GM21717 (cell line): ENCODE data around the gene ANKRD30A.
"Not testable (repeated sequence)": the region's sequence is repeated elsewhere in the genome, so short reads cannot be mapped to it uniquely, and the experiment has no call there.

Experiments
- ATAC-seq: cut with Tn5 transposase; IDR thresholded peaks from one replicate; pipeline ENCODE4 v1.9.1; 2021; ENCODE audit warnings: mild to moderate bottlenecking, moderate library complexity; ENCODE audit not compliant: unreplicated experiment

Gene ANKRD30A

DNA sequence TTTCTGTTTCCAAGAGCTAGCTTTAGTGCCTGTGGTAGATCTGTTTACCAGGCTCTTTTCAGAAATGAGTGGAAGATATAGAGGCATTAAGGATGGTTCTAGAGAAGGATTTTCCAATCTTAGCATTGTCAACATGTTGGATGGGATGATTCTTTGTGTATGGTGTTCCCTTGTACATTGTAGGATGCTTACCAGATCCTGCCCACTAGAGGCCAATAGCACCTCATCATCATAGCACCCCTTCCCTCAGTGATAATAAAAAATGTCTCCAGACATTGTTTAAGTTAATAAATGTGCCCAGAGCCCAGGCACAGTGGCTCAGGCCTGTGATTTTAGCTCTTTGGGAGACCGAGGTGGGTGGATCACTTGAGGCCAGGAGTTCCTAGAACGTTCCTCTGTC lies 121.2 kb downstream of the ANKRD30A start:
- no peak for ATAC-seq

DNA sequence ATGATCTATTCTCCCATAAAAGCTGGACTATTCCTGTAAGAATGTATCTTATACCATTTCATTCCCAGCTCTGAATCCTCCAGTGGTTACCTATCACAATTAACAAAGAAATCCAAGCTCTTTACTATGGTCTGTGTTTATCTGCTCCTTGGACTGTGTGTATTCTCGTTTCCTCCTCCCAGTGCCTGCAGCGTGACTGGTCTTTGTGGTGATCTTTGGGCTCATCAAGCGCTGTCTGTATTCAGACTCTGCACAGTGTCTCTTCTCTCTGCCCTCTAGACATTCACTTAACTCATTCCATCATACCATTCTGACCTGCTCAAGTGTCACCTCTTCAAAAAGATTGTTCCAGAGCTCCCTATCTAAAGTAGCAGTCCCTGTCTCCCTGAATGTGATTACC lies 130.4 kb downstream of the ANKRD30A start:
- not testable (repeated sequence) for ATAC-seq

DNA sequence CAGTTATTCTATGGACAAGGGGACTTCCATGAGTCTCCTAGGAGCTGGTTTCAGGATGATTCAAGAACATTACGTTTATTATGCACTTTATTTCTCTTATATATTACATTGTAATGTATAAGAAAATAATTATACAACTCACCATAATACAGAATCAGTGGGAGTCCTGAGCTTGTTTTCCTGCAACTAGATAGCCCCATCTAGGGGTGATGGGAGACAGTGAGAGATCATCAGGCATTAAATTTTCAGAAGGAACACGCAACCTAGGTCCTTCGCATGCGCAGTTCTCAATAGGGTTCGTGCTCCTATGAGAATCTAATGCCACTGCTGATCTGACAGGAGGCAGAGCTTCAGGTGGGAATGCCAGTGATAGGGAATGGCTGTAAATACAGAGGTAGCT lies 137.9 kb downstream of the ANKRD30A start:
- ATAC-seq = no peak

DNA sequence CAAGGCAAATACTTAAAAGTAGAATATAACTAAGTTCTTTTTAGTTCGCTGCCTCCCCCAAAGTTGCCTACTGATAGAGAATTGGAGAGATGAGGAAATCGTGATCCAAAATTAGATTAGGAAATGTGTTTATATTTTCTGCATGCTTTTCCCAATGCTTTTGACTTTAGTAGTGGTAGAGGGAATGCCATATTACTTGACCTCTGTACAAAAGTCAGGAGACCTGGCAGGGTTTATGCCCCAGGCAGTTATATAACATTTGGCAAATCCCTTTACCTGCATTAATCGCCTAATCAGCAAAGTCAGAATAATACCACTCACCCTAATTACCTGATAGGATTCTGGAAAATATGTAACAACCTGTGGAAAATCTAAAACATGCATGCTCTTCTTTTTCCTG lies 142.9 kb downstream of the ANKRD30A start:
- no peak for ATAC-seq

DNA sequence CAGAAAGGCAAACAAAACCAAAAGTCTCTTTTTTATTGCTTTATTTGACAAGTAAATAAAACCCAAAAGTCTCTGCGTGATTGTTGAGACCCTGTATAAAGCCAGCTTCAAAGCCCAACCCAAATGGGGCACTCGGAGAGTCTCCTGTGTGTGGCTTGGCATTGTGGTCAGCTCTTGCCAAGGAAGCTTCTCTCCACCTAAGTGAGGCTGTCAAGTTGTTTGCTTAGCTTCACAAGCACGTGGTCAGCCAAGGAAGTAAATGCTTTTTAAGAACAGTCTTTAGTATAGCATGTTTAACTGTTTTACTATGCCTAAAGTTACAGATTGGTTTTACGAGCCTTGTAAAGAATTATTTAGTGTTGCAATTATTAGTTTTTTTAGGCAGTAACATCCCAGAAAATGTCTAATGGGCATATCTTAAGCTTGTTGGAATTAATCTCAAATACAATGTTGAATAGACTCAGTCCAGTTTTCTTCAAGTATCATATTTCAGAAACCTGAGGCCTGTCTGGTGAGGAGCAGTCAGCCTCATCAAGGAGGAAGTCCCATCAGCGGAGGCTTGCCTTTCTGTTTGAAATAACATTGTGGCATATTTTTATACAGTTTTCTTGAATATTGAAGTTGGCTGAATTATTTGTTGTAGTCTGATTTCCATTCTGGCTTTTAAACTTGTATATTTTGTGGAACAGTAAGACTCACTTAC lies 144.3 kb downstream of the ANKRD30A start:
- ATAC-seq = no peak

GRCh38 chr10:37275216-37275777 lies 149.9 kb downstream of the ANKRD30A start:
- no peak for ATAC-seq

DNA sequence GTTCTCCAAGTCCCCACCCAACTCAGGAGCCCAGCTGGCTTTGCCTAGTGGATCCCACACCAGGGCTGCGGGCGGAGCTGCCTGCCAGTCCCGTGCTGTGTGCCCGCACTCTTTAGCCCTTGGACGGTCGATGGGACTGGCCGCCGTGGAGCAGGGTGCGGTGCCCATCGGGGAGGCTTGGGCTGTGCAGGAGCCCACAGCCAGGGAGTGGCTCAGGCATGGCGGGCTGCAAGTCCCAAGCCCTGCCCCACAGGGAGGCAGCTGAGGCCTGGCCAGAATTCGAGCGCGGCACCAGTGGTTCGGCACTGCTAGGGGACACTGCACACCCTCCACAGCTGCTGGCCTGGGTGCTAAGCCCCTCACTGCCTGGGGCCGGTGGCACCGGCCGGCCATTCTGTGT lies 159.7 kb downstream of the ANKRD30A start:
- ATAC-seq = no peak

DNA sequence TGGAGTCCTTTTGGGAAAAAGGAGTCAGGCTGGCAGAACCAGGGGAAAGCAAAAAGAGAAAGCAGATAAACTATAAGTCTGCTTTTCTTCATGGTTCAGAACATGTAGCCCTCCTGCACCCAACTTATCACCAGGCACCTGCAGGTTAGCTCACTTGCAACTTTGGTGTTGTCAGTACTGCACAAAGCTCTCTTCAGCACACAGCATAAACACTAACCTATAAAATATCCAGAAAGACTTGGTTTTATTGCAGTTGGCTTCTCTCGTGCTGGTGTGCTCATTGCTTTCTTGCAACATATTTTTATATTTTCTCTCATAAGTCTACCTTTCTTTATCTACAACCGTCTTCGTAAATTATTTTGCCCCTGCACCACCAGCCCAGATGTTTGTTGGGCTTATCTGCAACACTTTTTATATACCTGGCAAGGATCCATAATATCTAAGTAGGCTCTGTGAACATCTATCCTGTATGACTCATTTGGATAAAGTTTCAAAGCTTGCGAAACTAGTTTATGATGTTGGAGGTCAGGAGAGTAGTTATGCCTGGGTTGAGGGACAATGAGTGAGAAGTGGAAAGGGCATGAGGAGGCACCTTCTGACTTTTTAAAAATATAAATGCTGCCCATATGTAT lies 164.6 kb downstream of the ANKRD30A start:
- ATAC-seq = no peak

DNA sequence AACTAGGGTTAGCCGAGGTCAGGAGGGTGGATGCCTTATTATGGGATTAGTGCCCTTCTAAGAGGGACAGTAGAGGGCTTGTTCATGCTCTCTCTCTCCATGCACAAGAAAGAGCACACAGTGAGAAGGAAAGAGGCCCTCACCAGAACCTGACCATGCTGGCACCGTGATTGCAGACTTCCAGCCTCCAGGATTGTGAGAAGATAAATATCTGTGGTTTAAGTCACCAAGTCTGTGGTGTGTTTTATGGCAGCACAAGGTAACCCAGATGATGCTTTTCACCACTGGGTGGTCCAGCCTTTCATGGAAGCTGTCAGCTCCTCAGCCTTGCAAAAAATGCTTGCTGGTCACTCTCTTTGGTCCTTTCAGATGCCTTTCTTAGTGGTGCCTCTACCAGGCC lies 175.9 kb downstream of the ANKRD30A start:
- ATAC-seq = no peak

- ATAC-seq = no peak
These were observed 178.6 kb downstream of the ANKRD30A start for GRCh38 chr10:37304036-37304435.

DNA sequence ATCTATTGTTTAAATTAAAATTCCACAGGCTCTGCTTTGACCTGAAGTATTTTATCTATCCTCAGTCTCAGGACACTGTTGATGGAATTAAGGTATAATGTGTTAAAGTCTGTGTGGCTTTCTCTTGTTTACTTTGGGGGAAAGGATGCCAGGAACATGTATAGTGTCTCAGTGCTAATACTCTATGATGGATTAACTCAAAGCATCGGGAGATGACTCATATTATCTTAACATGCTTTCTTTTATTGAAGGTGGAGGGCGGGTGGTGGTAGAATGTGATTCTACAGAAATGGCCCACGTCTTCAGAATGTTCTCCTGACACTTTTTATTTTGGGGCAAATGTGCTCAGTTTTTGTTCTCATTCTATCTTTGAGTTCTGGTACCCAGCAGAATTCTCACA lies 189.0 kb downstream of the ANKRD30A start:
- no peak for ATAC-seq

DNA sequence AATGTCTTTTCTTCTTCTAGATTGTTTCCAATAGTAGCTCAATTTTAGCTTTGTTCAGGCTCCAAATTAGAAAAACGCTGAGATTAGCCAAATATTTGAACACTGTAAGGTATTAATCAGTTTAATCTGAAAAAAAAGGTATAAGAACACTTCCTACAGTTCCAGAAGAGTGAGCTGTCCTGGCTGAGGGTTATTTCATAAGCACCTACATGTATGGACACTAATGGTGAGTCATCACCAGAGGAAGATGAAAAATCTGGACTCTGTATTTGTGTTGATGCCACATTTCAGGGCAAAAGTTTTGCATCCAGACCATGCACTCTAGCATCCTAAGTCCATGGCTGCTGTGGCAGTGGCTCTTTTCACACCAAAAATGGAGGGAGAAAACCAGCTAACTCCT lies 189.5 kb downstream of the ANKRD30A start:
- ATAC-seq = no peak

DNA sequence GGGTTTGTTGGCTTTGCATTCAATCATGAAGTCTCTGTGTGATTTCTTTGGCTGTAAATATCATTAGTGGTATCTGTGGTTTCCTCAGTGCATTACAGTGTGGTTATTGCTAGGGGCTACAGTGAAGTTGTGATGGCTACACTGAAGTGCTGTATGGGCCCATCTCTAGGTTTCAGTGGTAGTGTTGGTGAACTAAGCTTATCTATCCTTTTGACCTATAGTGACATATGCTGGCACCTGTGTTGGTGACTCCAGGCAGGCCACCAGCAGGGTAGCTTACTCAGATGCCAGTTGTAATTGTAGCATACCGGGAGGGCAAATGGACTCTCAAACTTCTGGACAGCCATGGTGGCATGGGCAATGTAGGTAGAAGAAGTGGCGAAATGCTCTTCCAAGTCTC lies 219.0 kb downstream of the ANKRD30A start:
- no peak for ATAC-seq

- no peak for ATAC-seq
These were observed 254.6 kb downstream of the ANKRD30A start for GRCh38 chr10:37379991-37380390.

GRCh38 chr10:37381271-37381670 lies 255.9 kb downstream of the ANKRD30A start:
- no peak for ATAC-seq

DNA sequence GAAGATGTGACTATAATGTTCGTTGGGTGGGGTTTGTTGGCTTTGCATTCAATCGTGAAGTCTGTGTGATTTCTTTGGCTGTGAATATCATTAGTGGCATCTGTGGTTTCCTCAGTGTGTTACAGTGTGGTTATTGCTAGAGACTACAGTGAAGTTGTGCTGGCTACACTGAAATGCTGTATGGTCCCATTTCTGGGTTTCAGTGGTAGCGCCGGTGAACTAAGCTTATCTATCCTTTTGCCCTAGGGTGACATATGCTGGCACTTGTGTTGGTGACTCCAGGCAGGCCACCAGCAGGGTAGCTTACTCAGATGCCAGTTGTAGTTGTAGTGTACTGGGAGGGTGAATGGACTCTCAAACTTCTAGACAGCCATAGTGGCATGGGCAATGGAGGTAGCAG lies 259.5 kb downstream of the ANKRD30A start:
- ATAC-seq = no peak

DNA sequence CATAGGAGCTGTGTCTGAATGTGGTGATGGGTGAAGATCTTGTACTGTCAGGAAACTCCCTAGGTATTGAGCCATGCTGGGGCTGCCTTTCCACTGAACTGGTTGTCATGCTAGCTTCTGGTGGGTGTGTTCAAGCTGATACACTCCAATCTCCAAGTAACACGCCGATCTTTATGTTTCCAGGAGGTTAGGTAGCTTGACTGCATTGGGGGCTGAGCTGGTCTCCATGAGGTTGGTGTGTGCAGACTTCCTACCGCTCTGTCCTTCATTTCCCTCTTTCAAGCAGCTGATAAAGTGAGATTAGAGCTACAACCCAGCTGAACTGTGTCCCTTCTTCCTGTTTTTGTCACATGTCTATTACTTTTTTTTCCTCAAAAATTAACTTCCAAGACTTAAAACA lies 265.5 kb downstream of the ANKRD30A start:
- ATAC-seq = no peak

DNA sequence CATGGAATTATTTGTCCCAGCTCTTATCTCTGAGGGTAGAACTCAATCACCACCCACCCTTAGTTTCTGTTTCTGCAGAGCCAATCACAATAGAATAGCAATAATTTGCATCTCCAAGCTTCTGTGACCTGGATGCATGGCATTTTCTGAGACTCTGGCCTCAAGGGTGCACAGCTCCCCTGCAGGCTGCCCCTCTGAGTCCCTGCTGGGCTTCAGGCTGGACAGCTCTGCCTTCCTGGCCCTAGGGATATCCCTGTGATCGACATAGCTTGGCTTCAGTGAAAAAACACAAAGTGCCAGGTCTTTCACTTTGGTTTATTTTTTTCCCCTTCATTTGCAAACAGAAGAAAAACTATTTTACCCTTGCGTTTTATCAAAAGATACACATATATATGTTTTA lies 275.4 kb downstream of the ANKRD30A start:
- not testable (repeated sequence) for ATAC-seq

DNA sequence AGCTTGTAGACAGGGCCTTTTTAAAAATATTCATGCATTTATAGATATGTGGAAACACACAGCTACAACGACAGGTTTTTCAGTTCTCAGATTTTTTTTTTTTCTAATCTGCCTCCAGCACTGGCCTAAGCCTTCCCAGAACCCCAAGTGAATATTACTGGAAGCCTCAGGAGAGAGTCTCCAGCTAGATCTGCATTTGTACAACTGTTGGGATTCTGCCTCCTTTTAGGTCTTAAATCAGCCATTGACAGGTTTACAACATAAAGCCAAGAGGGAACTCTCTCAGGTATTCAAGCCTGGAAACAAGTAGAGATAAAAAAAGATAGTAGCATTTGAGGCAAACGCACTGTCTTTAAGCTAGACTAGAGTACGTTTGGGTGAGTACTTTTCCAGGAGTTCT lies 275.8 kb downstream of the ANKRD30A start:
- no peak for ATAC-seq

- ATAC-seq = no peak
These were observed 278.4 kb downstream of the ANKRD30A start for GRCh38 chr10:37403776-37404175.
